HG03103 (cell line): ENCODE data around the gene SERPINA9.
"Not testable (repeated sequence)": the region's sequence is repeated elsewhere in the genome, so short reads cannot be mapped to it uniquely, and the experiment has no call there.

Experiments used
- ATAC-seq: cut with Tn5 transposase; IDR thresholded peaks from one replicate; pipeline ENCODE4 v1.9.1; 2021; ENCODE audit warnings: low read depth; ENCODE audit not compliant: unreplicated experiment

SERPINA9 gene

GRCh38 chr14:94476023-94476422 is at the start of gene SERPINA9:
TSS of gene SERPINA9 (minus strand) at chr14:94476197. CDS start at chr14:94469840, 6,357 bp downstream.
- ATAC-seq: no peak

- ATAC-seq: no peak
These were observed 48.1 kb upstream of the SERPINA9 start for GRCh38 chr14:94524093-94524492.

- no peak for ATAC-seq
These were observed 47.3 kb upstream of the SERPINA9 start for GRCh38 chr14:94523265-94523664.

- no peak for ATAC-seq
These were observed 46.2 kb upstream of the SERPINA9 start for GRCh38 chr14:94522115-94522724.

- no peak for ATAC-seq
These were observed 45.5 kb upstream of the SERPINA9 start for GRCh38 chr14:94521375-94522114.

GRCh38 chr14:94517641-94518257 is 41.8 kb upstream of the SERPINA9 start:
- no peak for ATAC-seq

- ATAC-seq: no peak
These were observed 41.2 kb upstream of the SERPINA9 start for GRCh38 chr14:94517248-94517640.

GRCh38 chr14:94515856-94516255 is 39.9 kb upstream of the SERPINA9 start:
- no peak for ATAC-seq

GRCh38 chr14:94515426-94515825 is 39.4 kb upstream of the SERPINA9 start:
- no peak for ATAC-seq

GRCh38 chr14:94514351-94514750 is 38.4 kb upstream of the SERPINA9 start:
- ATAC-seq: no peak

- not testable (repeated sequence) for ATAC-seq
These were observed 34.5 kb upstream of the SERPINA9 start for GRCh38 chr14:94510481-94510880.

GRCh38 chr14:94509356-94509755 is 33.4 kb upstream of the SERPINA9 start, which contains the start of gene SERPINA12:
TSS of gene SERPINA12 (minus strand) at chr14:94509469. CDS start at chr14:94498397, 11,072 bp downstream.
- ATAC-seq: no peak

- ATAC-seq: no peak
These were observed 29.6 kb upstream of the SERPINA9 start for GRCh38 chr14:94505641-94506040.

GRCh38 chr14:94505206-94505605 is 29.2 kb upstream of the SERPINA9 start:
- ATAC-seq: no peak

- no peak for ATAC-seq
These were observed 25.9 kb upstream of the SERPINA9 start for GRCh38 chr14:94501588-94502516.

- no peak for ATAC-seq
These were observed 24.3 kb upstream of the SERPINA9 start for GRCh38 chr14:94500264-94500663.

GRCh38 chr14:94499673-94500072 is 23.7 kb upstream of the SERPINA9 start:
- ATAC-seq: no peak

GRCh38 chr14:94498215-94498614 is 22.2 kb upstream of the SERPINA9 start:
- ATAC-seq: no peak

- no peak for ATAC-seq
These were observed 18.1 kb upstream of the SERPINA9 start for GRCh38 chr14:94494085-94494484.

- ATAC-seq: no peak
These were observed 15.5 kb upstream of the SERPINA9 start for GRCh38 chr14:94491511-94491910.

- no peak for ATAC-seq
These were observed 13.3 kb upstream of the SERPINA9 start for GRCh38 chr14:94489336-94489735.
